ENCODE results near the gene TSPOAP1.

TSPOAP1 gene

DNA sequence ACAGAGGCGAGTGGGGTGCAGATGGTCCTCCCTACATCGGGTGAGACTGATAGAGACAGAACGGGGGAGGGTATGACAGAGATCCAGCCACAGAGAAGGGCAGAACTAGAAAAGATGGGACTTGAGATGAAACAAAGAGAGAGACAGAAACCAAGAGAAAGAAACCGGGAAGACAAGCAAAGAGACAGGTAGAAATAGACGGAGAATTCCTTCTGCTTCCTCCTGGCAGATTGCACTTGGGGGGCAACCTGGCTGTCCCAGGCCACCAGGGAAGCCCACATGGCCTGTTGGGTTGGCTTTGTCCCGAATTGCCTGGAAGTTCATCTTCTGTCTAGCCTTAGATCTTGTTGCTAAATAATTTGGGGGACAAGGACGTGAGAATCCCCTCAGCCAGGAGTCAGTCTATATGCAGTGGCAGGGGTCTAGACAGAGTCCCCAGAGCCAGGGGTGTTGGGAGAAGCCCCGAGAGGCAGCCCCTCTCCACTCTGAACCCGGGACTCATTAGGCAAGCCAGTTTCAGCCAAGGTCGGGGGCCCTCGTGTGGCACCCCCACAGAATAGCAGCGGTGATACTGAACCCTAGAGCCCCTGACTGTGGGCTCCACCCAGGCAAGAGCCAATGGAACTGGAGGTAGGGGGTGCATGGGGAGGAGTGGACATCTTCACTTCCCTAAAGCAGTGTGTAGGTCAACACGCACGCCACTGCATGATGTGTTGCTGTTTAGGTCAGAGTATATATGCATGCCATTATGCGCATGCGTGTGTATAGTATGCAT is 627 bp upstream of the TSPOAP1 start:
- no peak for DNase-seq

DNA sequence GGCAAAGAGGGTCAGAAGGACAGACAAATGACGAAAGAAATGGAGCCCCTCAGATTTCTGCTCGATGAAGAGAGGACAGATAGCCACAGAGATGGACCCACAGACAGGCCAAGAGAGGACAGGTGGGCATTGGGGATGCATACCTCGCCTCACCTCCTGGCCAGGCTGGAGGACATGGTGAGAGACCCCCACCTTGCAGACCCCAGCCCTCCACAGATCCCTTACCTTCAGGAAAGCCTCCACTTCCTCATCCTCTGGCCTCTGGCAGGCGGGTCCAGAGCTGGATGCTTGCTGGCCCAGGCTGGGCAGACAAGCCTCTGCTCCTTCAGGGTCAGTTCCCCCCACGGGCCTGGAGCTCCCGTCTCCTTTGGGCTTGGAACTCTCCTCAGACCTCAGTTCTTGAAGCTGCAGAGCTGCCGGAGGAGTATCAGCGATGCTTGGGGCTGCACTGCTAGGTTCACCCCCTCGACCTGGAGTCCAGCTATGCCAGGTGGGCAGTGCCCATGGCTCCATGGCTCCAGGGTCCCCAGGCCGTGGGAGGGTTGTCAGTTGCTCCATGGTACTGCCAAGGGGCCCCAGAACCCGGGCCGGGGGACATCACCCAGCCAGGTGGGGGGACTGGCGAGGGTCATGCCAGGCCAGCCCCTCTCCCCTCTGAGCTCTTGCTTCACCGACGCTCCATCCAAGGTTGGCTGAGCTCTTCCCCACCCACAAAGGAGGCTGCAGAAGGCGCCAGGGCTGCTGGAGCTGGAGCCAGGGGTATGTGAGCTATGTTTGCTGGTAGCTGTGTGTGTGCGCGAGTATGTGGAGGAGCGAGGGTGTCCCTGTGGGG is 1.0 kb downstream of the TSPOAP1 start:
- no peak for DNase-seq

DNA sequence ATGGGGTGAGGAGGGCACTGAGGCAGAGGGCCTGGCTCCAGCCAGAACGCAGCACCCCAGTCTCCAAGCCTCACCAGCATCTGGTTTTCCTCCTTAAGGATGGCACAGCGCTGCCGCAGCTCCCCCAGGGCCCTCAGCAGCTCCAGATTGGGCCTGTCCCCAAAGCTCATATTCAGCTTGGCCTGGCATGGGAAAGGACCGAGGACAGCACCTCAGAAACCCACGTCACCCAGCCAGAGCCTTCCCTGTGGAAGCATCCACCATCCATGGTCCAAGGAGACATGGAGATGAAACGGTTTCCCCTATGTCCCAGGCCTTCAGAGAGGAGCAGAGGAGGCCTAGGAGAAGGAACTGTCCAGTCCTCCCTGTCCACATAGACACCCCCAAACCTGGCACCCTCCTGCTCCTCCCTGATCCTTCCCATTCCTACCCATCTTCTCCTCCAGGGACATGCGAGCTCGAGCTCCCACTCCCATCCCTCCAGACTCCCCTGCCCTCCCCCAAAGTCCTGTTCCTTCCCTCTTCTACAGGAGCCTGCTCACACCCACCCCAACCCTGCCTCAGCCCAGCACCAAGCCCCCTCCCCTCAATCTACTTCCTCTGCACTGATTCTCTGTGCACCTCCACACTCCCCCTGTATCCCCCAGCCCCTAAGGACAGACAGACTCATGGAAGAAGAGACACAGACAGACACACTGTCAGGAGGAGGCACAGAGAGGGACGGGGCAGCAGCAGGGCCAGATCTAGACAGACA is 1.8 kb downstream of the TSPOAP1 start:
- no peak for DNase-seq

- no peak for DNase-seq
Observed at GRCh38 chr17:58325976-58326468, 2.6 kb downstream of the TSPOAP1 start.

GRCh38 chr17:58325289-58325726 is 3.3 kb downstream of the TSPOAP1 start:
- DNase-seq = no peak

GRCh38 chr17:58324409-58325288 is 3.9 kb downstream of the TSPOAP1 start:
- no peak for DNase-seq

DNA sequence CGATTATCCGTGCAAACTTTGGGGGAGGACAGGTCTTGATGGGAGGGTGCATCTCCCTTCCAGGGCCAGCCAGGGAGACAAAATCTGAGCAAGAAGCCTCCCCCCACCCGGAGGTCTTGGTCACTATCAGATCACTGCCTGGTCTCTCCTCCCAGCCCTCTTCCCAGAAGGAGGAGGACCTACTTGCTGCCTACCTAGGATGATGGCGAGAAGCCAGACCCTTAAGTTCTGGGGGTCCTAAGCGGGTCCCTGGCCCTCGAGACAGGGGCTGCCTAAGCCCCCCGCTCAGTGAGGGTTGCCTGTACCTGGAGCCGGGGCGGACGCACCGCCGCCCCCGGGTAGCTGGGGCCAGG is 4.6 kb downstream of the TSPOAP1 start:
- DNase-seq = no peak

GRCh38 chr17:58323366-58324055 is 5.1 kb downstream of the TSPOAP1 start:
- DNase-seq = no peak

GRCh38 chr17:58322581-58323185 is 5.9 kb downstream of the TSPOAP1 start:
- no peak for DNase-seq

- DNase-seq = no peak
Observed at GRCh38 chr17:58321571-58322525, 6.7 kb downstream of the TSPOAP1 start.

DNA sequence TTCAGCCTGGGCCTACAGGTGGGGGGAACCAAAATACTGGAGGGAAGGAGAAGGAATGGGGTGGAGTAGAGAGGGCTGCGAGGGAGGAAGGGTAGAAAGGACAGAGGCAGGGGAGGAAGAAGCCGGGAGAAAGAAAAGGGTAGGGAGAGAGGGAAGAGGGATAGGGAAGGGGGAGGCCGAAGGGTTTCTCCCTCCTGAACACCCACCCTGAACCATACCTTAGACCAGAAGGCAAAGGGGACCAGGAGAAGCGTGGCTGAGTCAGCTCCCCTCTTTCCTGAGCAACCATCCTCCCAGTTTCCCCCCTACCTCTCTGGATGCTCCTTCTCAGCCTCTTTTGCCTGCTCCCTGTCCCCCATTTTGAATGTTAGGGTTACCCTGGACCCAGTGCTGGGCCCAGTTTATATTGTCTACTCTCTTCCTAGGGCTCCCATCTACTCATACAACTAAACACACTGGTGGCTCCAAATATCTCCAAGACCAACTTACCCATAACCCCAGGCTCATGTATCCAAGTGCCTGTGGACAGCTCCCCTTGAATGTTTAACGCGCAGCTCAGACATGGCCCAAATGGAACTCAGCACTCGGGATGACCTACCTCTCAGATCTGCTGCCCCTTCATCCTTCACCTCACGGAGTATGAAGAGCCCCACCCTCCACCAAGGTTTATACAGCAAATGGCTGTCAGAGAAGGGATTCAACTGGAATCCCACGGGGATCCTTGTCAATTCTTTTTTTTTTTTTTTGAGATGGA is 7.8 kb downstream of the TSPOAP1 start:
- DNase-seq = no peak

- DNase-seq = no peak
Observed at GRCh38 chr17:58320163-58320558, 8.4 kb downstream of the TSPOAP1 start.

DNA sequence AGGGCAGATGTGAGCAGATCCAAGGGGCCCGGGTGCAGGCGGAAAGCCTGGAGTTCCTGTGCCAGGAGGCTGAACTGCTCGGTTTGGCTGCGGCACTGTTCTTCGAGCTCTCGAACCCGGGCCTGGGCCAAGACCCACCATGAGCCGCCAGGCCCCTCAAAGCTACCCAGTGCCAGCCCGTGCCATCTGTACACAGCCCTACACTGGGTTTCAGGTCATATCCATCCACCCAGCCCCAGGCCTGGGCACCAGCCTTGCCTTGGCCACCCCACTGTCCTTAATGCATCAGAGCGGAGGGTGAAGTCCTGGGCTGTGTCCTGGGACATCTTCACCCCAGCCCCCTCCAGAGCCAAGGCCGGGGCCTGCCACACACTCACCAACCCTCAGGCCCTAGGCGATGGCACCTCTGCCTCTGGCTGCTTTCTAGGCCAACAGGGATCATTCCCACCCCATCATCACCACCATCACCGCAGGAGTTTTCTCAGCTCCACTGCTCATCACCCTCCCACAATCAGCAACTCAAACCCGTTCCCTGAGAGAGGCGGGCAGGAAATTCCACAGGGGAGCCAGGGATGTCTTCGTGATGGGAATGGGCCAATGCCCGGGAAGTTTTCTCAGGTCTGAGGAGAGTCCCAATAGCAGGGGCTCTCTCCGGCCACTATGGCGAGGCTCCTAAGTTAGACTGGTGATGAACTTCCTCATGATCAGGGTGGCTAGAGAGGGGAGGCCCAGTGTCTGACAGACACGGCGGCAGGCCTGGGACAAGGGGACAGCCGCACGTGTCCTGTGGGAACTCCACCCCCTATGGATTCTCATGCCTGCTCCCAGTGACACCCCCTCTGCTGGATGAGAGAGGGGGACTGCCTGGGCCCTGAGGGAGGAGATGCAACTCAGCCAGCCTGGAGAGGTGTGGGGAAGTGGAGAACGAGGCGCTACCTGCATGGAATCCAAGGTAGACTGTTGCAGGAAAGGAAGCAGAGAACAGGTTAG is 9.1 kb downstream of the TSPOAP1 start:
- DNase-seq = no peak

- DNase-seq = no peak
Observed at GRCh38 chr17:58318627-58319172, 9.9 kb downstream of the TSPOAP1 start.

DNA sequence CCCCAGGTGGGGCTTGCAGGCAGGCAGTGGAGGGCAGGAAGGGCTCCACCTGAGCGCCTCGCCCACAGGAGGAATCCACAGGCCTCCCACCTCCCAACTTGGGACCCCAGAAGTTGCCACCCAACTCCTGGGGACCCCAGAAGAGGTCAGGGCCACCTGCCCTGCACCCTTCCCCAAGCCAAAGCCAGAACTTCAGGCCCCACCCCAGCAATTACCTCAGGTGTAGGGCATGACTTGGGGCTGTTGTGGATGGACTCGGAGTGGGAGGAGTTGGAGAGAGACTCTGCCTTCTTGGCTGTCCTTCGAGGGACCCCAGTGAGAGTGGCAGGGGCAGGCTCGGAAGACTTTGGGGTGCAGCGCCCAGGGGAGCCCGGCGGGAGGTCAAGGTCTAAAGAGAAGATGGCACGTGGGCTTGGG is 10.5 kb downstream of the TSPOAP1 start:
- no peak for DNase-seq

- DNase-seq = no peak
Observed at GRCh38 chr17:58317421-58318064, 11.1 kb downstream of the TSPOAP1 start.

Data from NCI-H187 treated with DMSO at 0.1 percent for 48 hours (cell line).